A673 (cell line): ENCODE measurements around the gene TCF7L2.

Experiments
- EZH2 ChIP-seq: fragments of 200-600 bp; sonication (generic); IDR thresholded peaks from 2 replicates; pipeline ENCODE4 v1.6.1; 2017; ENCODE audit warnings: borderline replicate concordance, low read depth, mild to moderate bottlenecking, mixed read lengths, antibody characterized with exemption, low read length; ENCODE audit not compliant: poor library complexity, severe bottlenecking
- TF ChIP-seq, protein P1 (sequence below): fragments of 300-800, 200-600 bp; sonication (generic); conservative IDR thresholded peaks from 2 replicates; pipeline ENCODE4 v1.5.1; 2017; ENCODE audit warnings: low read depth, mild to moderate bottlenecking, antibody characterized with exemption, low read length, moderate library complexity, mixed read lengths

DNA sequence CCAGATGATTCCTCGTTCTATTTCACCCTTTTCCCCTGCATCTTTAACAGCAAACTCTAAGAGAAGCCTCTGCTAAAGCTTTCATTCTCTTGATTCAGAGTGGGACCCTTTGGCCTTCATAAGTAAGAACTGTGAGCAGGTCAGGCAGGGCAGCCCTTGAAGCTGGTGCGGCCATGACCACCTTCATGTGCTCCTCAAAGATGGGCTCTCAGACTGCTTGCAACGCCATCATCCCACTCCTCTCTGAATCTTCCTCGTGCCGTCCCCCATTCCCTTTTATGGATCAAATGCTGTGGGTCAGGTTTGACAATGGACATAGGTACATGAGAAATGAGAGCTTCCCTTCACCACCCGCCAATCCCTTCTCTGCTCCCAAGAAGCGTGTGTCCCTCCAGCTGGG is 207.4 kb downstream of the TCF7L2 start:
- TF ChIP-seq, protein P1, sequence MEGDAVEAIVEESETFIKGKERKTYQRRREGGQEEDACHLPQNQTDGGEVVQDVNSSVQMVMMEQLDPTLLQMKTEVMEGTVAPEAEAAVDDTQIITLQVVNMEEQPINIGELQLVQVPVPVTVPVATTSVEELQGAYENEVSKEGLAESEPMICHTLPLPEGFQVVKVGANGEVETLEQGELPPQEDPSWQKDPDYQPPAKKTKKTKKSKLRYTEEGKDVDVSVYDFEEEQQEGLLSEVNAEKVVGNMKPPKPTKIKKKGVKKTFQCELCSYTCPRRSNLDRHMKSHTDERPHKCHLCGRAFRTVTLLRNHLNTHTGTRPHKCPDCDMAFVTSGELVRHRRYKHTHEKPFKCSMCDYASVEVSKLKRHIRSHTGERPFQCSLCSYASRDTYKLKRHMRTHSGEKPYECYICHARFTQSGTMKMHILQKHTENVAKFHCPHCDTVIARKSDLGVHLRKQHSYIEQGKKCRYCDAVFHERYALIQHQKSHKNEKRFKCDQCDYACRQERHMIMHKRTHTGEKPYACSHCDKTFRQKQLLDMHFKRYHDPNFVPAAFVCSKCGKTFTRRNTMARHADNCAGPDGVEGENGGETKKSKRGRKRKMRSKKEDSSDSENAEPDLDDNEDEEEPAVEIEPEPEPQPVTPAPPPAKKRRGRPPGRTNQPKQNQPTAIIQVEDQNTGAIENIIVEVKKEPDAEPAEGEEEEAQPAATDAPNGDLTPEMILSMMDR = no peak
- no peak for TF ChIP-seq EZH2
